Measurements from ENCODE around the gene NFYB.

- no peak for TF ChIP-seq POLR2AphosphoS5 (IDR thresholded peaks at IDR 0.05; ENCODE audit: low read depth)
- no peak for TF ChIP-seq CTCF (IDR thresholded peaks at IDR 0.05; ENCODE audit: insufficient read depth, low read length)
- TF ChIP-seq GABPA (IDR thresholded peaks at IDR 0.05; ENCODE audit: low read depth) = no peak
- TF ChIP-seq REST (IDR thresholded peaks at IDR 0.05; ENCODE audit: insufficient replicate concordance, low read depth) = no peak
Observed at GRCh38 chr12:104136577-104136976, 1.4 kb downstream of the NFYB start.

Data from HL-60 (cell line).